HCT116 (cell line): ENCODE results near the gene SCAANT1.

ENCODE experiments used
- MAX ChIP-seq: IDR thresholded peaks from 2 replicates; pipeline ENCODE4 v1.6.1; 2012
- SIN3A ChIP-seq: IDR thresholded peaks from 2 replicates; pipeline ENCODE4 v1.6.1; 2012; ENCODE audit warnings: low read depth
- ZNF274 ChIP-seq: fragments of 200-500 bp; sonication (Bioruptor generic); IDR thresholded peaks from 2 replicates; pipeline ENCODE4 v1.6.1; 2014; ENCODE audit warnings: mild to moderate bottlenecking, low read depth, low read length, inconsistent platforms

- TF ChIP-seq MAX (no peak), SIN3A (no peak), ZNF274 (no peak)
Measured at GRCh38 chr3:63934041-63934866, 22.1 kb upstream of the SCAANT1 start.
